CD4-positive, alpha-beta T cell treated with Interleukin-10 for 1 hour (primary cell): ENCODE data around the gene PPFIA4.

Source experiments
- DNase-seq: peaks from one replicate; pipeline ENCODE4 v3.0.0-alpha.2; 2020

PPFIA4 gene

DNA sequence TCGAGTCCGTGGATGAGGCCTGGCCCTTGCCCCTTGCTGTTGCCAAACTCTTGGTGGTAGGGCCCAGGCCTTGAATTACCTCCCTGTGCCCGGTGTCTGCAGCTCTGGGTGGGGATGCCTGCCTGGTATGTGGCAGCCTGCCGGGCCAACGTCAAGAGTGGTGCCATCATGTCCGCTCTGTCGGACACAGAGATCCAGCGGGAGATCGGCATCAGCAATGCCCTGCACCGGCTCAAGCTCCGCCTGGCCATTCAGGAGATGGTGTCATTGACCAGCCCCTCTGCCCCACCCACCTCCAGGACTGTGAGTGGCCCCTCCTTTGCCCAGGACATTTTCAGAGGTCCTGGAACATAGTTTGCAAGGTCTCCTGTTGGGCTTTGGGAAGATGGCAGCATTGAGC is 33.8 kb downstream of the PPFIA4 start:
- DNase-seq, result no peak

- no peak for DNase-seq
These were observed 37.0 kb downstream of the PPFIA4 start for GRCh38 chr1:203063287-203063686.

DNA sequence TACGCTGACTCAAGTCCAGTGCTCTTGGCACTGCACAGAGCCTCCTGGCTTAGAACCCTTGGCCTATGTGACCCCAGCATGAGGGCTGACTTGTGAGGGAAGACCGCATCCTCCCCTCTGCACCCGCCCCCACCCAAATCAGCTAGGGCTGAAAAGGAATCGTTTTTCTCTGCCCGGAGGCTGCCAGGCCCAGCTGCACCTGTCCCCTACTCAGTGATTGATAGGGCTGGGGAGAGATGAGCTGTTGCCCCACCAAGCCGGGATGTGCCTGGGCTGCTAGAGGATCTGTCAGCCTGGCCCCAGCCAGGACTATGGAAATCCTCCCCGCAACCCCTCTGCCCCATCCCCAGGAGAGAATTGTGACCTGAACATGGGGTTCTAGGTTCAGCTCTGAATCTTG is 38.9 kb downstream of the PPFIA4 start:
- no peak for DNase-seq

GRCh38 chr1:203065986-203066385 is 39.7 kb downstream of the PPFIA4 start:
- no peak for DNase-seq

DNA sequence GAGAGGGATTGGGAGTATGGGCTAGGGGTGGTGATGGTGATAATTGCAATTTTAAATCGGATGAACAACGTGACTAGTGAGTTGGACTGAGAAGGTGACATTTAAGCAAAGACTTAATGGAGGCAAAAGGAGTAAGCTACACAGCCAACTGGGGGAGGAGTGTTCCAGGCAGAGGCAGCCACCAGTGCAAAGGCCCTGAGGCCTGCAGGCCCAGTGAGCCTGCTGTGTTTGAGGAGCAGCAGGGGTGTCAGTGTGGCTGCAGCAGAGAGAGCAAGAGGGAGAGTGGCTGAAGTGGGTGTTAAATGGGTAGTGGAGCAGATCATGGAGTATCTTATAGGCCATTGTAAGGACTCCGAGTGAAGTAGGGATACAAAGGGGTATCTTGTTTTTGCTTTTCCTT is 40.7 kb downstream of the PPFIA4 start:
- DNase-seq, result no peak

DNA sequence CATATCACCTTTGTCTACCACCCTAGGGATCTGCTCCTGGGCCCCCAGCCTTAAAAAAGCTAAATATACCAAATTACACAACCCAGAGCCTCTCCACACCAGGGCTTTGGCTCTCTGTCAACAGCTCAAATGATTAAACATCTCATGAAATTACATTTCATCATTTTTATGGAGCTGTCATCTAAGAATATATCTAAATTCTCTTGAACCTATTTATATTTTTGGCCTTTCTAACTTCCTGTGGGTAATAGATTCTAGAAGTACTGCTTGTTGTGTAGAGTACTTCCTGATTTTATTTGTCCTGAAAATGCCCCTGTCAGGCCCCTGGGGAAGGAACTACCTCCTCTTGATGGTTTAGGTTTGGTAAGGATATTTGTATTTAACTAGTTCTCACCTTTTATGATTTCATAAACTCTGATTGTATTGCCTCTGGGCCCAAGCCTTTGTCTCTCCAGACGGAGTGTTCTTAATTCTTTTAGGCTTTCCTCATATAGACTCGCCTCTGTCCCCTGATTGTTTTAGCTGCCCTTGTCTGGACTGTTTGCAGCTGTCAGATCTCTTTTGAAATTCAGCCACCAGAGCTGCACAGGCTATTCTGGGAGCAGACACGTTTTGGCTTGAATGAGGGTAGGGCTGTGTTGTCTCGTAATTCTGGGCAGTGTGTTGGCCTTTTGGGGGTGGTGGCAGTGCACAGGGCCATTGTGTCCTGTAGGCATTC is 42.9 kb downstream of the PPFIA4 start:
- no peak for DNase-seq

GRCh38 chr1:203072002-203072602 is 45.8 kb downstream of the PPFIA4 start:
- DNase-seq, result no peak

- DNase-seq, result no peak
These were observed 46.6 kb downstream of the PPFIA4 start for GRCh38 chr1:203072911-203073310.

DNA sequence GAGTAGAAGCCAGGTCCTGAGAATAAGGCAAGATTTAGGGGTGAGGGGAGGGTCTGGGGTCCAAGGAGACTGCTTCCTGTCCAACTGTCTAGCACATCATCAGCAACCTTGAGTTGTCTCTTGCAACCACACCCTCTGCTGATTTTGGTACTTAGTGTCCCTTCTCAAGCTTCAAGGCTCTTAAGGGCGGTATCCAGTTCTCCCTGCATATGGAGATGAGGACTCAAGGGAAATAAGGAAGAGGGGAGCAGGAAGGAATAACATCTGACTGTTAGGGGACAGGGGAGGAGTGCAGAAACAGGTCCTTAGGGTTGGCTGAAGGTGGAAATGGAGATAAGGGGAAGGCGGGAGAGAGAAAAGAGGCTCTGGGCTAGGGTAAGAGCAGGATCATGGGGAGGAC is 47.2 kb downstream of the PPFIA4 start:
- DNase-seq, result no peak

GRCh38 chr1:203074610-203075009 is 48.3 kb downstream of the PPFIA4 start:
- no peak for DNase-seq

DNA sequence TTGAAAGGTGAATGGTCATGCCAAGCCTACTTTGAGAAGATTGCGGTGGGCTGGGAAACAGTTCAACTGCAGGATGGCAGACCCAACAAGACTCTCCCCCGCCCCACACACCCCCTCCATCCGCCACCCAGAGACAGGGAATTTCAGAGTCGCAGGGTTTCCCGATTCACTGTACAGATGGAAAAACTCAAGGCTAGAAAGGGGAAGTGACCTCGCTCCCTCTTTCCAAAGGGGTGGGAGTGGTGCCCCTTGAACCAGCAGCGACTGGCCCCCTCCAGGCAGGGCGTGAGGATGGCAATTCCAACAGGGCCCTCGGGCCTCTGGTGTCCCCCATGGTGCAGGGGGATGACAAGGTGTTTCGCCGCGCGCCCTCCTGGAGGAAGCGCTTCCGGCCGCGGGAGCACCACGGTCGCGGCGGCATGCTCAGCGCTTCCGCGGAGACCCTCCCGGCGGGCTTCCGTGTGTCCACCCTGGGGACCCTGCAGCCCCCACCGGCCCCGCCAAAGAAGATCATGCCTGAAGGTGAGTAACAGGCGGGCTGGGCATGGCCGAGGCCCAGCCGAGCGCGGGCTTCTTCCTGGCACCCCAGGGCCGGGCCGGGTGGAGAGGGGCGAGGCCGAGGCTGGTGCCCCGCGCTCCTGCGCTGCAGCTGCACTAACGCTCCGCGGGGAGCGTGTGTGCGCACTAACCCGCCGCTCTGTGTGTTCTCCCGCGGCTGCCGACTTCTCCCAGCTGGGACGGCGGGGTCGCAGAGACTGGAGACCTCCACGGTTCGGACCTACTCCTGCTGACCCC is 49.1 kb downstream of the PPFIA4 start:
- DNase-seq, result no peak

DNA sequence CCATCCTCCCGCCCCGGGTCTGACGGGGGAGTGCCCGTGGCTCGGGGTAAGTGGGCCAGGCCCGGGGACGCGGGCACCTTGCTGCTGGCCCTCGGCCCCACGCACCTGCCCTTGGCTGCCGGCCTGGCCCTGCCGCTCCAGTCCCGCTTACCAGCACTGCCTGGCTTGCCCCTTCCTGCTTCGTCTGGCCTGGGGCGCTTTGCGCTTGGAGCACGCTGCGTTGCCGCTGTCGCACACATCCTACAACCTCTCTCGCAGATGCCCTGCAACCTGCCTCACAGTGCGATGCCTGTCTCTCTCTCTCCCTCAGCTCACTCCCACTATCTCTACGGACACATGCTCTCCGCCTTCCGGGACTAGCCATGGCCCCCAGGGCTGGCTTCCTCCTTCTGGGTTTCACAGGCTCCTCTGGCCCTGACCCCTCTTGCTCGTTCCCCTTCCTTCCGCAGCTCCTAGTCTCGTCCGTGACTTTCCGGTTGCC is 49.8 kb downstream of the PPFIA4 start:
- no peak for DNase-seq

- no peak for DNase-seq
These were observed 51.1 kb downstream of the PPFIA4 start for GRCh38 chr1:203077367-203077766.

DNA sequence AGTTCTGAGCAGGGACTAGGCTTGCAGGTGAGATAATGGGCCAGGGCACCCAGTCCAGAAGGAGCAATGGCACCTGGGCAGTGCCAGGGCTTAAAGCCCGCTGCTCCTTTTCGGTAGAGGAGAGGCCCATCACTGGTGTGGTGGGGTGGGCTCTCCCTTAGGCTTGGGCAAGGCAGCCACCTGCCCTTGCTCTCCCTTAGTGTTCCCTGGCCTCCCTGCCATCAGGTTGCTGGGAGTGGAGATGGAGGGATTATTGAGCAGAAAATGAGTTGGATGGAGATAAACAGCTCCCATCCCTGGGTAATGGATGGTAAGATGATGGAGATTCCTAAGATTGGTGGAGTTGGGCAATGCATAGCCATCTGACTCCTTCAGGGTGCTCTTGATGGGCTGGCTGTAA is 51.7 kb downstream of the PPFIA4 start:
- DNase-seq, result no peak

- DNase-seq, result no peak
These were observed 52.2 kb downstream of the PPFIA4 start for GRCh38 chr1:203078478-203078877.

- no peak for DNase-seq
These were observed 54.2 kb downstream of the PPFIA4 start for GRCh38 chr1:203080456-203080855.

GRCh38 chr1:203081465-203082230 is 55.4 kb downstream of the PPFIA4 start:
- DNase-seq, result no peak

DNA sequence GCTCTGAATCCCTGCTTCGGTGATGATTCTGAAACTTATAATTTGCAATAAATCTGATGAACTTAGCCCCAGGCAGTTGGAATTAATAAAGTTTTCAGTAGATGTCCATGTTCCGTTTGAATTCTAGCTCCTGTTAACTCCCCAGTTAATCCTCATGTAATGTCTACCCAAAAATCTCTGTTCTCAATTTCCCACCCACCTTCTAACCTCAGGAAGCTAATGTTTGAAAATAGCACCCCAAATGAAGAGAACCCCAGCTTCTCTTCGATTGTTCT is 55.9 kb downstream of the PPFIA4 start:
- no peak for DNase-seq

- peak; percentile 4 for DNase-seq
These were observed 56.5 kb downstream of the PPFIA4 start for GRCh38 chr1:203082571-203083462.

DNA sequence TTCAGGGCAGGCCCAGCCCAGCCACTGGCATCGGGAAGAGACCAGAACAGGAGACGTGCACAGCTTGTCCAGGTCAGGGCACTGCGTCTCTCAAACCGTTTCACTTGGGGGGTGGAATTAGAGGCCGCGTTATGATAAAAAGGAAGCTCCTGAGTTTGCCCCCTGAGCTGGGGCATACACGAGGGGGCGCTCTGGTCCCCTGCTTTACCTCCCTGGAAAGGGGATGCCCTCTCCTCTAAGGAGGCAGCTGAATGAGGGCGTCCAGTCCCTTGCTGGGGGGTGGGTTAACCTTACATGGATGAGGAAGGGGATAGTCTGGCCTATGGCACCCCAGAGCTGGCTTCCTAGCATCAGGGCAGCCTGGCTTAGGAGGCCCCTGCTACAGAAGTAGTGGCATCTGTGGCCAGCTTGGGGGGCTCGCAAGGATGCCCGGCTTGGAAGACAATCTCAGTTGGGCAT is 57.2 kb downstream of the PPFIA4 start:
- no peak for DNase-seq

DNA sequence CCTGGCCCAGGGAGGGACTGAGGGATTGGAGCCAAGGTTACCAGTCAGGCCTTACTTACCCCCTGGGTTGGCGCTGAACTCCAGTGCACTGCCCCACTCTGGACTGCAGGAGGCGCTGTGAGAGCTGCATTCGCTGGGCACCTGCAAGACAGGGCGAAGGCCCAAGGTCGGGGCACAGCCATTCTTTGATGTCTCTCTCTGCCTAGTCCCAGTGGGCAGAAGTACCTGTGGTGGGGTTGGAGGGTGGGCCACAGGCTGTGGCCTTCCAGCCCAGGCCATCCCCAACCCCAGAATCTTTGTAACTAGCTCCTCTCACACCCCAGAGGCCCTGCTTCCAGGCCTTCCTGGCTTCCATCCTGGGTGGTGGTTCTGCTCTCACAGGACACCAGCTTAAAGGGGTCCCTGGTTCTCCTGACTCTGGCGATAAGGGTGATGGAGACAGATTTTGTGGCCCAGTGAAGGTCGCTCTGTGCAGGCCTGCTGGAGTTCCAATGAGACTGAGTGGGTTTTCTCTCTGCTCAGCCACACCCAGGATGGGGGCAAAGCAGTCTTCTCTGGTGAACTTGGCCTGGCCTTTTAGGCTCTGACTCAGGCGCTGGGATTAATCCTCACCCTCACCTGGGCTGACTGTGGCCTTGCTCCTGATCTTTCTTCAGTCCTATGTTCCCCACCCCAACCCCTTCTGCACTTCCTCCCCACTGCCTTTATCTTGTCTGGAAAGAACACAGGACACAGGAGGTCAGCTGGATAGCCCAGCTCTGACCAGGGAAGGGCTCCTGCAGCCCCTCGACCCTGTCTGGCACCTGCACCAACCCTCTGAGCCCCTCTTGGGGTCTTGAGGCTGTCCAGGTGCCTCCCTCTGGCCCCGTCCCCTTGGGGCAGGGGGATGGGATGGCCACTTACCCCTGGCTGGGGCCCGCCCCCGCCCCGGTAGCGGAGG is 58.6 kb downstream of the PPFIA4 start:
- DNase-seq, result no peak
